IPS DF 6.9 (cell line): ENCODE data around the gene NEK9.
"Not testable (repeated sequence)": the region's sequence is repeated elsewhere in the genome, so short reads cannot be mapped to it uniquely, and the experiment has no call there.

ENCODE experiments used
- DNase-seq: peaks from one replicate; pipeline ENCODE4 v3.0.0-alpha.2; 2013; ENCODE audit warnings: low read depth, low spot score
- H3K27ac ChIP-seq: one replicate; pipeline ENCODE4 v1.5.1; 2013; ENCODE audit warnings: low read length, control low read depth
- H3K27me3 ChIP-seq: 2 replicates; pipeline ENCODE4 v1.6.1; 2013; ENCODE audit warnings: mild to moderate bottlenecking, low read length; ENCODE audit not compliant: control insufficient read depth, insufficient read depth
- H3K36me3 ChIP-seq: 2 replicates; pipeline ENCODE4 v1.6.1; 2013; ENCODE audit warnings: low read length; ENCODE audit not compliant: control insufficient read depth, insufficient read depth
- H3K4me1 ChIP-seq: 2 replicates; pipeline ENCODE4 v1.6.1; 2013; ENCODE audit warnings: low read length; ENCODE audit not compliant: control insufficient read depth, insufficient read depth
- H3K4me3 ChIP-seq: 2 replicates; pipeline ENCODE4 v1.5.1; 2013; ENCODE audit warnings: mild to moderate bottlenecking, low read length
- H3K9me3 ChIP-seq: 2 replicates; pipeline ENCODE4 v1.6.1; 2013; ENCODE audit warnings: low read length, inconsistent platforms; ENCODE audit not compliant: control insufficient read depth, insufficient read depth
- WGBS: extraction: QIAGEN DNeasy Blood & Tissue Kit; methylation state at CpG from one replicate; pipeline ENCODE4 v1.1.7; 2013; ENCODE audit warnings: mixed read lengths, missing lambda C conversion rate; ENCODE audit not compliant: insufficient read length, insufficient coverage; 5-methylcytosine and 5-hydroxymethylcytosine counted together

NEK9 gene

GRCh38 chr14:75133597-75133996 lies 6.7 kb upstream of the NEK9 start:
- Histone ChIP-seq H3K27ac (no peak overlapping the region), H3K9me3 (no peaks in the 10 kb centered on the region), H3K36me3 (peaks cover 6% of the 10 kb centered on the region; the same call in 1 of the 2 replicates), H3K4me1 (no peaks in the 10 kb centered on the region), H3K27me3 (no peaks in the 10 kb centered on the region), H3K4me3 (no peak overlapping the region)
- no peak for DNase-seq
- no CpG with 5 or more reads among the region's 2 CpGs for WGBS

- peaks cover 6% of the 10 kb centered on the region; the same call in 1 of the 2 replicates for H3K36me3 ChIP-seq
- H3K27ac ChIP-seq: no peak overlapping the region
- WGBS: no CpG with 5 or more reads among the region's 4 CpGs
Observed at GRCh38 chr14:75132382-75133086, 5.7 kb upstream of the NEK9 start.

GRCh38 chr14:75128596-75128990 lies 1.7 kb upstream of the NEK9 start:
- Histone ChIP-seq H3K4me3 (no peak overlapping the region), H3K27ac (no peak overlapping the region)

More at GRCh38 chr14:75132382-75133086, 5.7 kb upstream of the NEK9 start:
- Histone ChIP-seq H3K4me1 (no peaks in the 10 kb centered on the region), H3K4me3 (no peak overlapping the region), H3K9me3 (no peaks in the 10 kb centered on the region), H3K27me3 (no peaks in the 10 kb centered on the region)
- no peak for DNase-seq

GRCh38 chr14:75127903-75128595 lies 1.2 kb upstream of the NEK9 start:
- no peaks in the 10 kb centered on the region for H3K27me3 ChIP-seq
- no peaks in the 10 kb centered on the region for H3K9me3 ChIP-seq
- H3K27ac ChIP-seq: no peak overlapping the region
- H3K36me3 ChIP-seq: no peaks in the 10 kb centered on the region
- WGBS: 100% methylated on average over 1 of the region's 10 CpGs
- no peaks in the 10 kb centered on the region; the same call in 1 of the 2 replicates for H3K4me1 ChIP-seq
- H3K4me3 ChIP-seq: no peak overlapping the region
- no peak for DNase-seq

More at GRCh38 chr14:75128596-75128990, 1.7 kb upstream of the NEK9 start:
- Histone ChIP-seq H3K4me1 (no peaks in the 10 kb centered on the region; the same call in 1 of the 2 replicates), H3K27me3 (no peaks in the 10 kb centered on the region), H3K9me3 (no peaks in the 10 kb centered on the region), H3K36me3 (no peaks in the 10 kb centered on the region; the same call in 1 of the 2 replicates)
- no peak for DNase-seq
- WGBS: no CpG with 5 or more reads among the region's 5 CpGs

GRCh38 chr14:75127474-75127820 lies 599 bp upstream of the NEK9 start:
- H3K27ac ChIP-seq, H3K36me3 ChIP-seq, H3K4me1 ChIP-seq, H3K27me3 ChIP-seq, H3K9me3 ChIP-seq, DNase-seq: not testable (repeated sequence)
- WGBS: no CpG with 5 or more reads among the region's 16 CpGs
- H3K4me3 ChIP-seq: peak overlapping the region; percentile 83; the same call in 1 of the 2 replicates

- Histone ChIP-seq H3K27me3 (no peaks in the 10 kb centered on the region), H3K9me3 (no peaks in the 10 kb centered on the region), H3K27ac (no peak overlapping the region), H3K4me3 (peak overlapping the region; percentile 83; the same call in 1 of the 2 replicates), H3K4me1 (no peaks in the 10 kb centered on the region; the same call in 1 of the 2 replicates), H3K36me3 (no peaks in the 10 kb centered on the region)
- WGBS: no CpG with 5 or more reads among the region's 6 CpGs
- no peak for DNase-seq
Observed at GRCh38 chr14:75126121-75126544, 715 bp downstream of the NEK9 start.

- H3K36me3 ChIP-seq: no peaks in the 10 kb centered on the region
- H3K4me1 ChIP-seq: no peaks in the 10 kb centered on the region; the same call in 1 of the 2 replicates
- no peaks in the 10 kb centered on the region for H3K27me3 ChIP-seq
- no peaks in the 10 kb centered on the region for H3K9me3 ChIP-seq
- no peak overlapping the region; the same call in 1 of the 2 replicates for H3K4me3 ChIP-seq
- no peak overlapping the region for H3K27ac ChIP-seq
- WGBS: no CpG with 5 or more reads among the region's 5 CpGs
- DNase-seq: no peak
Observed at GRCh38 chr14:75125617-75126016, 1.2 kb downstream of the NEK9 start.

GRCh38 chr14:75123991-75124390 lies 2.9 kb downstream of the NEK9 start:
- Histone ChIP-seq H3K27ac (no peak overlapping the region), H3K4me3 (no peak overlapping the region), H3K36me3 (no peaks in the 10 kb centered on the region), H3K4me1 (no peaks in the 10 kb centered on the region; the same call in 1 of the 2 replicates), H3K27me3 (no peaks in the 10 kb centered on the region), H3K9me3 (no peaks in the 10 kb centered on the region)
- no CpG with 5 or more reads among the region's 7 CpGs for WGBS
- DNase-seq: no peak

GRCh38 chr14:75121552-75121951 lies 5.3 kb downstream of the NEK9 start:
- Histone ChIP-seq H3K27ac (no peak overlapping the region), H3K4me1 (no peaks in the 10 kb centered on the region; the same call in 1 of the 2 replicates), H3K4me3 (no peak overlapping the region), H3K36me3 (no peaks in the 10 kb centered on the region; the same call in 1 of the 2 replicates), H3K9me3 (no peaks in the 10 kb centered on the region), H3K27me3 (no peaks in the 10 kb centered on the region)
- DNase-seq: no peak
- WGBS: no CpG with 5 or more reads among the region's 7 CpGs

GRCh38 chr14:75120541-75121291 lies 6.1 kb downstream of the NEK9 start:
- H3K9me3 ChIP-seq: no peaks in the 10 kb centered on the region
- no peaks in the 10 kb centered on the region; the same call in 1 of the 2 replicates for H3K36me3 ChIP-seq
- H3K27ac ChIP-seq: no peak overlapping the region
- H3K4me1 ChIP-seq: no peaks in the 10 kb centered on the region; the same call in 1 of the 2 replicates
- DNase-seq: no peak
- H3K27me3 ChIP-seq: no peaks in the 10 kb centered on the region
- no peak overlapping the region for H3K4me3 ChIP-seq
- WGBS: no CpG with 5 or more reads among the region's 3 CpGs
